Choroid plexus epithelial cell (primary cell): ENCODE measurements around the gene IL10.

Experiments used
- DNase-seq: peaks from one replicate; pipeline ENCODE4 v3.0.0-alpha.2; 2010; ENCODE audit warnings: low read depth
- H3K4me3 ChIP-seq: 2 replicates; pipeline ENCODE4 v1.5.1; 2011; ENCODE audit warnings: low read depth, mild to moderate bottlenecking, control low read depth, low read length, moderate library complexity
- CTCF ChIP-seq: conservative IDR thresholded peaks from 2 replicates; pipeline ENCODE4 v1.5.1; 2011; ENCODE audit warnings: low read depth, mild to moderate bottlenecking, control low read depth, inconsistent platforms, low read length, moderate library complexity

The IL10 gene

GRCh38 chr1:206808615-206809014, 36.3 kb upstream of the IL10 start:
- peak; percentile 69 for DNase-seq
- peak; percentile 72 for TF ChIP-seq CTCF
- no peak overlapping the region for H3K4me3 ChIP-seq

- DNase-seq: no peak
- H3K4me3 ChIP-seq: no peak overlapping the region
- no peak for TF ChIP-seq CTCF
These were observed 33.1 kb upstream of the IL10 start for GRCh38 chr1:206805357-206805756.

GRCh38 chr1:206804156-206804737, 32.0 kb upstream of the IL10 start:
- no peak overlapping the region for H3K4me3 ChIP-seq
- no peak for DNase-seq
- TF ChIP-seq CTCF: no peak

GRCh38 chr1:206803221-206803730, 31.0 kb upstream of the IL10 start:
- H3K4me3 ChIP-seq: no peak overlapping the region
- TF ChIP-seq CTCF: no peak
- DNase-seq: no peak

- no peak overlapping the region for H3K4me3 ChIP-seq
- DNase-seq: no peak
- no peak for TF ChIP-seq CTCF
These were observed 30.1 kb upstream of the IL10 start for GRCh38 chr1:206802401-206802800.

GRCh38 chr1:206801467-206801866, 29.2 kb upstream of the IL10 start:
- no peak for DNase-seq
- peak; percentile 2 for TF ChIP-seq CTCF
- H3K4me3 ChIP-seq: no peak overlapping the region

GRCh38 chr1:206800891-206801290, 28.6 kb upstream of the IL10 start:
- no peak overlapping the region for H3K4me3 ChIP-seq
- no peak for DNase-seq
- TF ChIP-seq CTCF: no peak
